Measurements from ENCODE around the gene ARL15.
"Not testable (repeated sequence)": the region's sequence is repeated elsewhere in the genome, so short reads cannot be mapped to it uniquely, and the experiment has no call there.

The ARL15 gene

DNA sequence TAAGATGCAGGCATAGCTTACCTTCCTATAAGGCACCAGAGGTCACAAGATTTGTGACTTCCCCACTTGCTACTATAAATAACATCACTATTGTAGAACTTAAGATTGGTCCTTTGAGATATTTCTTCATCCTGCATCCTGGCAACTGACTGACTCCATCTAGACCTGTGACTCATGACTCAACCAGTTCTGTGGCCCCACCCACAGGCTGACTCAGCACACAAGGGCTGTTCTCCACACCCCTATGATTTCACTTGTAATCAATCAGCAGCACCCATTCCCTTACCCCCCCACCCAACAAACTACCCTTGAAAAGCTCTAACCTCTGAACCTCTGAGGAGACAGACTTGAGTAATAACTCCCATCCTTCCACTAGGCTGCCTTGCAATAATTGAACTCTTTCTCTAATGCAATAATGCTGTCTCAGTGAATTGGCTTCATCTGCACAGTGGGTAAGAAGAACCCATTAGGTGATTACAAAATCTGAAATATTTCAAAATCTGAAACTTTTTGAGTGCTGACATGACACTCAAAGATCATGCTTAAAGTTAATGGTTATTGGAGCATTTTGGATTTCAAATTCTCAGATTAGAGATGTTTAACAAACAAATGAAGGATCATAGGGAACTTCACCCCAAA, 296.7 kb downstream of the ARL15 start:
- DNase-seq, result no peak

DNA sequence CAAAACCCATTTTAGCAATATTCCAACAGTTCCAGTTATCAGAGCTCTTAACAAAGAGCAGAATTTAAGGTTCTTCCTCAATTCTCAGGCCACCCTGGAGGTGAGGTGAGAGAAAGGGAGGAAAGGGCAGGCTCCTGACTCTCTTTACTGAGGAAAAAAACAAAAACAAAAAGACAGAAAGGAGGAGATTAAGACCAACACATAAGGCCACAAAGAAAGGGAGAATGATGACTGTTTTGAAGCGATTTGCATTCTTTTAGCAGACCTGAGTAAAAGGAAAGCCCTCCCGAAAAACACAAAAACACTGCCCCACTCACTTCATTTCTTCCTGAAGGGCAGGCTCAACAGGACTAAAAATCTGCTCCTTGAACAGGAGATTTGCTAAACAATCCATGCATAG, 300.5 kb downstream of the ARL15 start:
- DNase-seq, result no peak

DNA sequence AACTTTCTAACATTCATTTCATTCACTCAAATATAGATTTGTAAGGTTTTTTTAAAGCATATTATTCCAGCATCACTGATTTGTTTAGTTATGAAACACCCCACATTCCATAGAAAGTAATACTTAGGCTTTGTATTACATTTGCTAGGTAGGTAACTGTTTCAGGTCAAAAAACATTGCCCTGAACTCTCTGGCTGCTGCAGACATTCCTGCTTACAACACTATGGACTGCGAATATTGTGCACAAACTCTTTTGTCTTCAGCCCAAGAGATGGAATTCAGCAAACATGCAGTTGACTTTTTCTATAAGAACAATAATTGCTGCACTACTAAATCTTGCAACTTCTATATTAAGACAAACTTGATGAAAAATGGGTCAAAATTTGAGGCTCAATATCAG, 301.0 kb downstream of the ARL15 start:
- no peak for DNase-seq

DNA sequence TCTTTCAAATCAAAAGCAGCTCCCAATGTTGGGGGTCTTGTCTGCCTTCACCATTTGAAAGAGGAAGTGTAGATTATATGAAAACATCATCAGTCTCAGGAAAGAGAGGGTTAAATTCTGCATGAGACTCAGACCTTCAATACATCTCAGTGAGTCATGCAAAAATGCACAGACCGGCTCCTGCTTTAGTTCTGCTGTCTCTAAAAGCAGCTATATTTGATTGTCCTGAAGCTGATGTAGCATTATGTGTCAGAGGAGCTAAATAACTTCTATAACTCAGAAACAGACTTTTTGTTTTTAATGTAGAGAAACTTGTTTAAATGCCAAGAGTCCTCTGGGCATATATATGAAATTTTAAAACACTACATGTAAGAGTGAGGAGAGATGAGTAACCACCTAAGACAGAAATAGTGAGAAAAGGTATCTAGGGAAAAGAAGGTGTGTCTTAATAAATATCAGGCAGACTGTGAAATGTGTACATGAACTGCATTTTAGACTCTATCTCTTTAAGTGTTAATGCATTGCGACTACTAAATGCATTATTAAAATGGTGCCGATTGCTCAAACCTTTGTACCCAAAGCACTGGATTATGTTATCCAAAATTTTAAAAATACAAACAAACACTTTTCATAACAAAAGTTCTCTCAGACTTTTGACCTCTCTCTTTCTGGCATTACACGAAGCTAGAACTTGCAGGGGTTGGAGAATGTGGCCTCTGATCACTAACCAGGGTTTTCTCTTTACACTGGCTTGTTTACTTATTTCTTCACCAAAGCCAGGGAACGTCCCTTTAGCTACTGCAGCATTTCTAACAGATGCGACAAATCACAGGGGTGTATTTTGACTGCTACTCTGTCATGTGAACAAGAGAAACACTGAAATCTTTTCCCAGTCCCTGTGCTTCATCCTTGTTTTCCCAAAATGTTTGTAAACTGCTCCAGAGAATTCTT, 302.3 kb downstream of the ARL15 start:
- no peak for DNase-seq

DNA sequence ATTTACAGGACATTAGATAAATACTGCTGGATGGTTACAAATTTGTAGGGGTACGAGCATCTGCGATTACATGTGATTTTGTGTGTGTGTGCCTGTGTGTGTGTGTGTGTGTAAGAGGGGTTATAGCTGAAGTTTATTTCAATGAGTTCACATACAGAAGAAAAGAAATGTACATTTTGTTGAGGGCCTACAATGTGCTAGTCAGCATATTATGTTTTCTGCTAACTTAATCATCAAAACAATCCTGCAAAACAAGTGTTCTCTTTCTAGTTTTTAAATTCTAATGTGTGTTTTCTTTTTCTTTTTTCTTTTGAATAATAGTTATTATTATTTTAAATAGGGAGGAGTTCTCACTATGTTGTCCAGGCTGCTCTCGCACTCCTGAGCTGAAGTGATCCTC, 305.7 kb downstream of the ARL15 start:
- no peak for DNase-seq

DNA sequence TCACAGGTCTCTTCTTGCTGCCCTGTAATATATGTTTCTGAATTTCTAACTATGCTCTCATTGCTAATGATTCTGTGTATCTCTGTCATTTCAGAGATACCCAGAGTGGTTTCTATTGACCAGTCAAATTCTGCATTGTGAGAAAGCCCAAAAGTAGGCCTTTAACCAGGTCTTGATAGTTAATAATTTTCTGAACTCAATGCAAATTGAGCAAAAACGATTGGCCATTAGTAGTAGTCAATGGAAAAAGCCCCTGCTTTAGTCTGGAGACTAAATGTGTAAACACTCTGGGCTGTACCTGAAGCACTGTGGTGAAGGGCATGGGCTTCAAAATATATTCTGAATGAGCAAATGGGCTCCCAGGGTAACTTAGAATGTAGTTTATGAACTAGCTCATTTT, 307.6 kb downstream of the ARL15 start:
- DNase-seq, result no peak

DNA sequence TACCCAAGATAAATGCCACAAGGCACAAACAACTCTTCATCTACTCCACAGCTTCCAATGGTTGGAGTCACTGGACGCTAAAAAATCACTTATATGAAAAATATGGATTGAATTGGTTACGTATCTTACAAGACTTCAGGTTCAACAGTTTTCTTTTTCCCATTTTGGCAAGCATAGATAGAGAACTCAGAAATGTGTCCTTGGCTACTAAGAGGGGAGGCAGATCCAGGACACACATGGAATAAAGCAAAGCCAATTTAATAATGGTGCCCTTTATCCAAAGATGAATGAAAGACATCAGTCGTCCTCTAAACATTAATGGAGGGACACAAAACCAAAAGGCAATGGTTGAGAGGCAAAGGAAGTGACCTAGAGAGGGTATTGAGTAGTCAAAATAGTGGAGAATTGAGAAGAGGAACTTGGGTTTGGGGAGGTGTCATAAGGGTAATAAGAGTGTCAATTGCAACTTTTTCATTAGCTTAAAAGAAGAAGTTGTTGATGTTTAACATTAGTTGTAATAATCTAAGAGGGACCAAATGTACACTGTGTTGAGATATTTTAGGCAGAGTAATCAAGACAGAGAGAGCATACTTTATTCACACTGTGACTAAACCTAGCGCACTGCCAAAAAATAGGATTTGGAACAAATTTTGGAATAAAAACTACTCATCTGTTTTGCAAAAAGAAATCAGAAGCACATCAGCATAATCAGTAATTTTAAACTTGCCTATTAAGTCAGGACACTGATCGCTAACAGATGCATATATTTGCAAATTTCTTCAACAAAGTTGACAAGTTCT, 308.2 kb downstream of the ARL15 start:
- DNase-seq, result no peak

DNA sequence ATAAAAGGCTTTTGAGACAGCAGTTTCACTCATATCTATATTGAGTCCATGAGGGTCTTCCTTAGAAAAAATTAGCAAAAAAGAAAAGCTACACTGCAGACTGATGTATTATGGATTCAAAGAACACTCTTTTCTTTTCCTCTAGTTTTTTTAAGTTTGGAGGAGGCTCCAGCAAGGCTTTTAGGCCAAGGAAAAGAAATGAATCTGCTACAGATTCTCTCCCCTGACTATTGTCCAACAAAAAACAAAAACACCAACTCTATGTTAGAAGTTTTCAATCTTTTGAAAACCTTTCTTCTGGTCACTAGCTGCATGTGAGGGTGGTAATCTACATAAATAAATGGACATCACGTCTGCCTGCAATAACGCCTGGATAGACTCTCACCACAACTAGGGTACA, 310.4 kb downstream of the ARL15 start:
- DNase-seq, result no peak

DNA sequence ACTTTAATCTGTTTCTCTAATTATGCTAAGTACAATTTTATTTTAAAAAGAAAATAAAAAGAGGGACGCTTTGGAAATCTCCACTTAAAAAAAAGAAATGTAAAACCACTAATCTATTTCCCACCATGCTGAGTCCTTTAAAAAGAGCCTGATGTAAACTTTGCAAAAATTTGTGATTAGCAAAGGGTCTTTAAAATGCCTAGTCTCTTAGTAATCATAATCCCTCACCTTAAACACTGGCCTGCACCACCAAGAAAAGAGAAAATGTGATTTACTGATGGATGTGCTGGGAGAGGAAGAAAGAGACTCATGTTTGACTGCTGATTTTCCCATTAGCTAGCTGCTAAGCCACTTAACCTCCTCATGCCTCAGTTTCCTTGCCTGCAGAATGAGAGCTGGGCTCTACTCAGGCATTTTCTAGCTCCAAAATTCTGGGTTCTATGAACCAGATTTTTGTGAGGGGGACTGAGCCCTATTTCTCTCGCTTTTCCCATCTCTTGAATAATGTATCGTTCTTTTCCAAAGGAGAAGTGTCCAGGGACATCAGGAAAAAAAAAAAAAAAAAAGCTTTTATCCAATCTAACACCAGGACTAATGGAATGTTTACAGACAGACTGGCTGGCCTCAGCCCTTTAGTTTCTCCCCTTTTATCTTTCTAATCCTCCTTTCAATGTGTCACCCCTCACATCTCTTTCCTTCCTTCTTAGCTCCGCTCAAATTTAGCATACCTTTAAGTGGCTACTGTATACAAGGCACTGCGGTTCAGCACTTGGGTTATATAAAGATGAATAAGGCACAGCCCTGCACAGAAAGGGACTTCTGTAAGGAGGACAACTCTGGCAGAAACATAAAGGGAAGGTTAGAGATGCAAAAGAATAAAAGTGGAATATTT, 312.4 kb downstream of the ARL15 start:
- DNase-seq, result no peak

DNA sequence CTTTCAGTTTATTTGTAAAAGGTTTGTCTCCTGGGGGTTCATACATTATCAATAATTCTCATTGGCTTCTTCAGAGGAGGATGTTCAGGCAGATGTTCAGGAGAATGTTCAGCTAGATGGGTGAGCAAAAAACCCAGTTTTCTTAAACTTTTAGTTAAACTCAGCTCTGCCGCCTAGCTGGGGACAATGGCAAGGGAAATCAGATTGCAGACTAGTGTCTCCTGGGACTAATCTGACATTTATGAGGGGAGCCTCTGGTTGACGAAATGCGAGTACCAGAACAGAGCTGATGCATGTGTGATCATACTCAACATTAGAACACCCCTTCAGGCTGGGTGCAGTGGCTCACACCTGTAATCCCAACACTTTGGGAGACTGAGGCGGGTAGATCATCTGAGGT, 314.4 kb downstream of the ARL15 start:
- DNase-seq, result no peak

DNA sequence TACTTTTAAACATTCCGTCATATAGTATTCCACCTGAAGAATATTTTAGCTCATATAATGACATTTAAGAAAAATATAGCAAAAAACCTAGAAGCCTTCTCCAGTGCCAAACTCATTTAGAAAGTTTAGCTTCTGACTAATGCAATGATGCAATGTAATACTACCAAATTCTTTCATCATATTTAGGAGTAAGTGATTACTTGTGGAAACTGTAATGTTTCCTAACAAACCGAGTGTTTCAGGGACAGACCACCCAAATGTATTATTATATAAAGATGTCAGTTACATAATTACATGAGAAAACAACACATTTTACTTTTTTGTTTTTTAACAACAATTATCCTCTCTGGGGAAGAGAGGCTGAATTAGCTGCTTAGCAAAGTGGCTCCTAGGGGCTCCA, 316.2 kb downstream of the ARL15 start:
- DNase-seq, result no peak

DNA sequence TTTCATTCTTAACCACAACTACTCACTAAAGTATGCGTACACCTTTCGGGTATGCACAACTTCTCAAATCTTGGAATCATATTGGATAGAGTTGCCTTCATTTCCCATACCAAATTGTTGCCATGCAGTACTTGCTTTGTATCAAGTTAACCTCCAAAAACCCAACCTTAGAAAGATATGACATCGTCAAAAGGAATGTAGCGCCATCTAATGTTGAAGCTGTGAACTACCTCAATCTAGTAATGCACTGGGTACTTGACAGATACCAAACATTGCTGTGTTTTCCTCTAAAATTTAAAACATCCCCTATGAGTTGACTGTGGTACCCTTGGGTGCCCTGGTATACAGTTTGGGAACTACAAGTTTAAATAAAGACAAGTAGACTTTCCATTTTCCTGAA, 318.4 kb downstream of the ARL15 start:
- DNase-seq, result no peak

DNA sequence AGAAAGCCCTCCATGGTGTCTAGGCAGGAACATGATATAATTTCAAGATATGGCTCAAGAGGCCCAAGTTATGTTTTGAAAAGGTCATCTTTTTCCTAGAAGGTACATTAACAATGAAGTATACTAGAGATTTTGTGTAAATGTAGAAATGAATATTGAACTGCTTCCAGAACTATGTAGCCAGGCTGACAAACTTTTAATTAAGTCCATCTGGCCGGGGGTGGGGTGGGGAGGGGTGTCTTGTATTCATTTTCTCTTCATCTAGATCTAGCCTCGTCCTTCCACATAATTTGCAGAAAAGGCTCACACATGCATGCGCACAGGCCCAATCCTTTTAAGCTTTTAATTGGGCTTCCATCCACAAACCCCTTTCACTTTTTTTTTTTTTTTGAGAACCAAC, 323.3 kb downstream of the ARL15 start:
- DNase-seq, result no peak

DNA sequence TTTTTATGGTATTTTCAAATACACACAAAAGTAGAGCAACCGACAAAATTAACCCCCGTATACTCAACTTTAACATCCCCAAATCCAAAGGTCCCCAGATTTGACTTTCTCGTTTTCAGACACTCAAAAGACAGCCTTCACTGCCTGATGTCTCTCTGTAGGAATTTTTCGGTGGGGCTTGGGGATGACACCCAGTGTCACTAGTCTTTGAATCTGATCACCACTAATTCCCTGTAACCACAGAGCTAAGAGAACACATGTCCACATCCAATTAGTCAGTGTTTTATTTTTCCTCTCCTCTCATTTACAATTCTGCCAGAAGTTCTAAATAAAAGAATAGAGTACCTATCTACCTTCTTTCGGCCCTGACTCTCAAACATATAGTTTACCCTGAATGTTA, 324.6 kb downstream of the ARL15 start:
- no peak for DNase-seq

DNA sequence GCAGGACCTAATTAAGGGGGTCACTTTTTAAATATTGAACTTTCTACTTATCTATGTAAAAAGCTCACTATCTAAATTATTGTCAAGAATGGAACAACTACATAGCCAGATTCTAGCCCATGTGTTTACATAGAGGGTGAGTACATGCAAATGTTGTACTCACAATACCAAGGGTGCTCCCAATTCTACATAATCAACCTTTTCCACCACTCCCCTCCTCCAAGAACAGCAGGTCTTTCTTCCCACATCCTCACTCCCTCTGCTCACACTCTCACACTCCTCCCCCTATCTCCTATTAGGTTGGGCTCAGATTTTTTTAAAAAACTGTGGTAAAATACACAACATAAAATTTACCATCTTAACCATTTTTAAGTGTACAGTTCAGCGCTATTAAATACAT, 325.4 kb downstream of the ARL15 start:
- DNase-seq, result no peak

DNA sequence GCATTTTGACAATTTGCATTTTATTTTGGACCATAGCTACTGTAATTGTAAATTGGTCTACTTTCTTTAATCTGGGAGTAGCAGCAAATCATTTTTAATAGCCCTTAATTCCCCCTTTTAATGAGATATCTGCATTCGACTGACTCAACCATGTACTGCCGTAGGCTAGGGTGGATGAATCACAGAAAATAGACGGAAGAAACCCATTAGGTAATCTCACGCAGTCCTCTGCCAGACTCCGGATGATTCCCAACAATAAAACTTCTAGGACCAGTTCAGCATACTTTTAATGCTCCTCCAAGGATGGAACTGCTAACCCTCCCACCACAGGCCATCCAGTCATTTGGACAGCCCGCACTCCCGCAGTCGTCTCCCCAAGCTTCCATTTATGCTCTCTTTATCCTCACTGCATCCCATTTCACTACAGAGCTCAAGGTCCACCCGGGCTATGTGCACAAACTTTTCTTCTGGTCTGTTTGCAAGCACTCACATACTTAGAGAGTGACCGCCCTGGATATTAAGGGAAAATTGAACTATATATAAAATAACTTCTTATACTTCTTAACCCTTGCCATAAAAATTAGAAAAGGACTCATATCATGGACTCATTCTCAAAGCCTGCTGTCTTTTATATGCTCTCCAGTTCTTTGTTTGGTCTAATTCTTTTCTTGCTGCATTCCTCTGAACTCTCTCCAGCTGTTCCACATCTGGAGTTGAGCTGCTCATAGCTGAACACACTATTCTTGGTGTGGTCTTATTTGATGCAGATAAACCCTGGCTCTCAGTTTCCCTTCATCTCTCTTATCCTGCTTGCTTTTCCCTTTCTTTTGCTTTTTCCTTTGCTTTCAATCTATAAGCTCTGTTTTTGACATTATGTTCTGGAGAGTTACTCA, 326.6 kb downstream of the ARL15 start:
- no peak for DNase-seq

DNA sequence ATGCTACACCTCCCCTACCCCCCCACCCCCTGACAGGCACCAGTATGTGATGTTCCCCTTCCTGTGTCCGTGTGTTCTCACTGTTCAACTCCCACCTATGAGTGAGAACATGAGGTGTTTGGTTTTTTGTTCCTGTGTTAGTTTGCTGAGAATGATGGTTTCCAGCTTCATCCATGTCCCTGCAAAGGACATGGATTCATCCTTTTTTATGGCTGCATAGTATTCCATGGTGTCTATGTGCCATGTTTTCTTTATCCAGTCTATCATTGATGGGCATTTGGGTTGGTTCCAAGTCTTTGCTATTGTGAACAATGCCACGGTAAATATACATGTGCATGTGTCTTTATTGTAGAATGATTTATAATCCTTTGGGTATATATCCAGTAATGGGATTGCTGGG, 328.1 kb downstream of the ARL15 start:
- not testable (repeated sequence) for DNase-seq

DNA sequence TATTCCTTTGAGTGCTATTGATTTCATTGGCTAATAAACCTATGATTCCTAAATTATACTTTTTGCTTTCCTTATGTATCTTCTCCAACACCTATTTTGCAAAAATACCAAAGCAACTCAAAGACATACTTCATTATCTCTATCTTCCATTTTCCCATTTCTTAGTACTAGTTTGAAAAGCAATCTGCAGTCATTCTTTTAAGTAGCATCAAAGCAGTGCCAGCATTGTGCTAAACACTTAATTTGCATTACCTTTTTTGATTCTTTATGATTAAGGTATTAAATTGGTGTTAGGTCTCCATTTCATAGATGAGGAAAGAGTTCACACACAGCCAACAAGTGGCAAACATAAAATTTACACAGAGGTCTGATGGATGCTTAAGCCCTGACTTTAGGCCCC, 330.3 kb downstream of the ARL15 start:
- DNase-seq, result no peak

DNA sequence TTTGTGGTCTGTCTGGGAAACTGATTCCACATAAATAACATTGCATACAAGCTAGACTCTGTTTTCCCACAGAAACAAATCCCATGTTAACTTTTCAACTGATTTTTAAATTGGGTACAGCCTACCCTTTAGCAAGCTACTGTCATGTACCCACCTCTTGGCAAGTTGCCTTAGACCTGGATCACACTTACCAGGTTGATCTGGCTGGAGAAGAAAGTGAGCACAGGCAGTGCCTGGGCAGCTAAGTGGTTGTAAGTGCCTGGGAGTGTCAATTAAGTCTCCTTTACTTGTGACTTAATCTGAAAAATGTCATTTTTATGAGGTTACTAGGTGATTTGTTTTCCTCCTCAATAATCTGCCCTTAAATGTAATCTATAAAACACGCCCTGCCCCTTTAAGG, 336.4 kb downstream of the ARL15 start:
- DNase-seq, result no peak

DNA sequence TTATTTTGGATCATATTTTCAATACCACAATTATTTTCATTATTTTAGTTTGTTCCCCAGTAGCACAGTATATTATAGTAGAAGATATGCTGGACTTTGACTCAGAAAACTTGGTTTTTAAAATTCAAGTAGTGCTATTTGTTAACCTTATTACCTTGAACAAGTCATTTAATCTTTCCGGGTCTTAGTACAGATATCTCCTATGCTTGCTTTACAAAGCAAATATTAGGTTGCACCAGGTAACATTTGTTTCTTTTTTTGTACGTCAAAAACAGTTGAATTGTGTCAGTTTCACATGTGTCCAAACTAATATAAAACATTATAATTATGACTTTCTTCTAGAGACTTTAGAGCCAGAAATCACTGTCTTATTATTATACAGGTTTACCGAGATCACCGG, 338.1 kb downstream of the ARL15 start:
- DNase-seq, result no peak

DNA sequence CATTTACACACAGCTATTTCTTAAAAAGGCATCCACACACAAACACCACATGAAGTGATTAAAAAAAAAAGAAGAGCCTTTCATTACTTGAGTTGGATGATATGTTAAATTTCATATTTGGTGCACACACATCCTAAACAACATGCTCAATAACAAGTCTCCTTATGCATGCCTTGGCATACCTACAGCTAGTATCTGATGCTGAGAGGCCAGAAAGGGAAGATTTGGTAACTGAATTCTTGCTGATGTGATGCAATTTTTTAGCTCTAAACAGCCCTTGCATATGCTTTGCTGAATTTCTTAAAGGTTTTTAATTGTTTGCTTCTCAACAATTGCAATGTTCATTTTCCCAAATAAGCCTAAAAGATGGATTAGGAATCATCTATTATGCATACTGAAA, 338.8 kb downstream of the ARL15 start:
- DNase-seq, result no peak

DNA sequence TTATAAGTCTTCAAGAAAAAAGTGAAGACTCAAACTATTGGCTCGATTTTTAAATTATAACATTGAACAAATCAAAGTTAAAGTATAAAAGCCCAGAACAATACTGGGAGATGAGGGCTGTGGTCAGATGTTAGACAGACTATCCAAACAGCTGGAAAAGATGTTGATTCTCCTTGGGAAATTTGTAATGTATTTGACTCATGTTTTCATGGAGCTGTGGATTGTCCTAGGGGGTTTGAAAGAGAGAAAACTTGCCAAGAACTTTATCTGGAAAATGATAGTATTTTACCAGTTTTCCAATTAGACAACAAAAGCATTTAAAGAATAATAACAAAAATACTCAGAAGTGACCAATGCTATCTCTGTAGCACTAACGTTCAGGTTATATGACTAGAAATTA, 339.2 kb downstream of the ARL15 start:
- no peak for DNase-seq
